ENCODE data around the gene KCNAB1.

- no peak for TF ChIP-seq CTCF (IDR thresholded peaks at IDR 0.05; ENCODE audit: control extremely low read depth in 1 of 3, insufficient read depth in 1 of 3, low read depth in 1 of 3, low read length in 3 of 3)
- no peak for TF ChIP-seq EZH2 (IDR thresholded peaks at IDR 0.05; ENCODE audit: low read depth, low read length, severe bottlenecking)
- TF ChIP-seq RAD21 (IDR thresholded peaks at IDR 0.05 in 1 of 2, conservative IDR thresholded peaks at IDR 0.05 in 1 of 2; ENCODE audit: low read depth in 2 of 2, low read length in 2 of 2) = no peak
- TF ChIP-seq SRF (IDR thresholded peaks at IDR 0.05; ENCODE audit: low read depth, low read length) = no peak
- TF ChIP-seq, protein P1, sequence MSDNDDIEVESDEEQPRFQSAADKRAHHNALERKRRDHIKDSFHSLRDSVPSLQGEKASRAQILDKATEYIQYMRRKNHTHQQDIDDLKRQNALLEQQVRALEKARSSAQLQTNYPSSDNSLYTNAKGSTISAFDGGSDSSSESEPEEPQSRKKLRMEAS (IDR thresholded peaks at IDR 0.05) = no peak
- TF ChIP-seq CREB1 (IDR thresholded peaks at IDR 0.05) = no peak
- TF ChIP-seq JUN (IDR thresholded peaks at IDR 0.05; ENCODE audit: low read depth, low read length) = no peak
- no peak for TF ChIP-seq YY1 (IDR thresholded peaks at IDR 0.05; ENCODE audit: low read depth, low read length)
- no peak for TF ChIP-seq SIX5 (IDR thresholded peaks at IDR 0.05; ENCODE audit: low read depth, low read length)
- no peak for TF ChIP-seq TBP (IDR thresholded peaks at IDR 0.05; ENCODE audit: low read depth, low read length)
- TF ChIP-seq BRCA1 (IDR thresholded peaks at IDR 0.05; ENCODE audit: low read depth, low read length) = no peak
Observed at GRCh38 chr3:156180077-156180476, 59.7 kb downstream of the KCNAB1 start.

All from H1 (cell line).